Measurements from ENCODE around the gene GLTP.

The GLTP gene

GRCh38 chr12:109878247-109878625 lies 2.1 kb downstream of the GLTP start:
- TF ChIP-seq EZH2phosphoT487 (IDR thresholded peaks at IDR 0.05; ENCODE audit: low read length) (no peak), EZH2 (optimal IDR thresholded peaks at IDR 0.05; ENCODE audit: low read depth, low read length) (no peak), CTCF (IDR thresholded peaks at IDR 0.05; ENCODE audit: low read length) (no peak)
- Histone ChIP-seq H3K4me3 (ENCODE audit: low read length) (no peak overlapping the region), H3K9ac (ENCODE audit: low read length) (no peak overlapping the region), H3K4me2 (ENCODE audit: low read depth, low read length) (no peak overlapping the region), H4K20me1 (ENCODE audit: insufficient read depth, low read length) (no peaks in the 10 kb centered on the region), H3K79me2 (ENCODE audit: low read length) (peaks cover 48% of the 10 kb centered on the region), H3K27ac (ENCODE audit: low read length) (no peak overlapping the region), H3K4me1 (ENCODE audit: low read length) (peaks cover 27% of the 10 kb centered on the region), H3K9me3 (replicated peaks; ENCODE audit: insufficient read depth, low read length) (no peaks in the 10 kb centered on the region), H2AFZ (ENCODE audit: low read length) (no peak overlapping the region), H3F3A (ENCODE audit: insufficient read depth, low read length) (peaks cover 13% of the 10 kb centered on the region), H3K27me3 (replicated peaks; ENCODE audit: insufficient read depth, low read length) (no peaks in the 10 kb centered on the region), H3K9me2 (replicated peaks; ENCODE audit: insufficient read depth, low read length) (no peaks in the 10 kb centered on the region), H3K36me3 (replicated peaks; ENCODE audit: insufficient read depth, low read length) (no peaks in the 10 kb centered on the region)
- no peak for DNase-seq

- no peaks in the 10 kb centered on the region for H4K20me1 ChIP-seq (ENCODE audit: insufficient read depth, low read length)
- H3K4me2 ChIP-seq (ENCODE audit: low read depth, low read length) = no peak overlapping the region
- H3K79me2 ChIP-seq (ENCODE audit: low read length) = peaks cover 48% of the 10 kb centered on the region
- H2AFZ ChIP-seq (ENCODE audit: low read length) = no peak overlapping the region
- H3K4me1 ChIP-seq (ENCODE audit: low read length) = peaks cover 27% of the 10 kb centered on the region
- H3K9me2 ChIP-seq (replicated peaks; ENCODE audit: insufficient read depth, low read length) = no peaks in the 10 kb centered on the region
- no peaks in the 10 kb centered on the region for H3K27me3 ChIP-seq (replicated peaks; ENCODE audit: insufficient read depth, low read length)
- peaks cover 13% of the 10 kb centered on the region for H3F3A ChIP-seq (ENCODE audit: insufficient read depth, low read length)
- no peak overlapping the region for H3K27ac ChIP-seq (ENCODE audit: low read length)
- no peaks in the 10 kb centered on the region for H3K9me3 ChIP-seq (replicated peaks; ENCODE audit: insufficient read depth, low read length)
- H3K4me3 ChIP-seq (ENCODE audit: low read length) = no peak overlapping the region
- TF ChIP-seq EZH2 (optimal IDR thresholded peaks at IDR 0.05; ENCODE audit: low read depth, low read length) (no peak), CTCF (IDR thresholded peaks at IDR 0.05; ENCODE audit: low read length) (no peak), EZH2phosphoT487 (IDR thresholded peaks at IDR 0.05; ENCODE audit: low read length) (no peak)
- no peak overlapping the region for H3K9ac ChIP-seq (ENCODE audit: low read length)
- no peak for DNase-seq
- H3K36me3 ChIP-seq (replicated peaks; ENCODE audit: insufficient read depth, low read length) = no peaks in the 10 kb centered on the region
Measured at GRCh38 chr12:109877504-109878246, 2.7 kb downstream of the GLTP start.

- peaks cover 13% of the 10 kb centered on the region for H3F3A ChIP-seq (ENCODE audit: insufficient read depth, low read length)
- H3K9me2 ChIP-seq (replicated peaks; ENCODE audit: insufficient read depth, low read length) = no peaks in the 10 kb centered on the region
- no peaks in the 10 kb centered on the region for H3K36me3 ChIP-seq (replicated peaks; ENCODE audit: insufficient read depth, low read length)
- peaks cover 48% of the 10 kb centered on the region for H3K79me2 ChIP-seq (ENCODE audit: low read length)
- H3K9me3 ChIP-seq (replicated peaks; ENCODE audit: insufficient read depth, low read length) = no peaks in the 10 kb centered on the region
- H4K20me1 ChIP-seq (ENCODE audit: insufficient read depth, low read length) = no peaks in the 10 kb centered on the region
- peaks cover 27% of the 10 kb centered on the region for H3K4me1 ChIP-seq (ENCODE audit: low read length)
- H3K4me3 ChIP-seq (ENCODE audit: low read length) = no peak overlapping the region
- no peaks in the 10 kb centered on the region for H3K27me3 ChIP-seq (replicated peaks; ENCODE audit: insufficient read depth, low read length)
- no peak for DNase-seq
- peak overlapping the region; percentile 31; the same call in 1 of the 2 replicates for H3K9ac ChIP-seq (ENCODE audit: low read length)
- TF ChIP-seq CTCF (IDR thresholded peaks at IDR 0.05; ENCODE audit: low read length) (no peak), EZH2phosphoT487 (IDR thresholded peaks at IDR 0.05; ENCODE audit: low read length) (no peak), EZH2 (optimal IDR thresholded peaks at IDR 0.05; ENCODE audit: low read depth, low read length) (no peak)
- peak overlapping the region; percentile 81; the same call in 1 of the 2 replicates for H3K27ac ChIP-seq (ENCODE audit: low read length)
- peak overlapping the region; percentile 43; the same call in 1 of the 2 replicates for H3K4me2 ChIP-seq (ENCODE audit: low read depth, low read length)
- no peak overlapping the region for H2AFZ ChIP-seq (ENCODE audit: low read length)
Measured at GRCh38 chr12:109876406-109876805, 3.9 kb downstream of the GLTP start.

Data from MM.1S (cell line).